HG03045 (cell line): ENCODE results near the gene PRLR.

Experiments
- ATAC-seq: cut with Tn5 transposase; IDR thresholded peaks from one replicate; pipeline ENCODE4 v1.9.1; 2021; ENCODE audit warnings: mild to moderate bottlenecking, moderate library complexity; ENCODE audit not compliant: unreplicated experiment

PRLR gene

DNA sequence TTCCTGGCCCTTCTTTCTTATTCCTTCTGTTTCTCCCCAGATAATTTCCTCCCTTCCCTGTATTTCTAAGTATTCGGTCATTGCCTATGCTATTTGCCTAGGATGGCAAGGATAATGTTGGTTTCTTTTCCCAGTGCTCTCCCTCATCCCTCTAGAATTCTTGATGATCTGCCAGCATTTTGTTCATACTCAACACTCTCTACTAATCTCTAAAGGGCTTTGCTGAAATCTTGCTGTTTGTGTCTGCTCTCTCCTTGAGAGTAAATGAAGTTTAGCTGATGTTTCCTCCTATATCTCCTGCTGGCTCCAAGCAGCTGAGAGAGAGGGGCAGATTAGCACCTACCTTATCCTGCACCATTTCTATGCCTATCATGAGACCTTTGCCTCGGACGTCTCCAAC is 220.6 kb downstream of the PRLR start:
- ATAC-seq: no peak

- no peak for ATAC-seq
These were observed 221.3 kb downstream of the PRLR start for GRCh38 chr5:35009019-35009418.

DNA sequence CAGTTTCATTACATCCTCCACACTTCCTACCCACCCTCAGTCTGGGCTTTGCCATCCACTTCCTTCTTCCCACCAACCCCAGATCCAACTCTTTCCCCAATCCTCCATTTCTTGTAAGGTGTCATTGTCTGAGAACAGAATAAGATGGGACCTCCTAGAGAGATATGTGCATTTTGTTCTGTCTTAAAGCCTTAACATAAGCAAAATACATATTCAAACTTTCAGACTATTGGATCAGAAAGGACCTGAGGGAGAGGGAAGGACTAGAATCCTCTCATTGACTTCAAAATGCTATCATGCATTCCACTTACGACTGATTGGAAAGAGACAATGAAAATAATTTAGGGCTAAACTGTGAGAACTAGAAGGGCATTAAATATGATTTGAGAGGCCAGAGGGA is 225.5 kb downstream of the PRLR start:
- ATAC-seq: no peak

- no peak for ATAC-seq
These were observed 226.1 kb downstream of the PRLR start for GRCh38 chr5:35004200-35004599.

GRCh38 chr5:35003018-35003957 is 227.0 kb downstream of the PRLR start:
- ATAC-seq: peak; percentile 75

GRCh38 chr5:35002459-35002858 is 227.8 kb downstream of the PRLR start:
- no peak for ATAC-seq

- ATAC-seq: no peak
These were observed 228.4 kb downstream of the PRLR start for GRCh38 chr5:35001842-35002241.
